Adipose tissue (tissue), 3 donors: ENCODE results near the gene CHCHD1. TPM values are rescaled to one million over a fixed set of nuclear protein-coding genes. Genes with fewer than 3 reads are reported as not detected.
"Not testable (repeated sequence)": the region's sequence is repeated elsewhere in the genome, so short reads cannot be mapped to it uniquely, and the experiment has no call there.

Experiments used
- H3K27ac ChIP-seq: one replicate; pipeline ENCODE4 v1.5.1; 2013; ENCODE audit warnings: low read depth, low read length
- WGBS, 3 donors: extraction: QIAGEN DNeasy Blood & Tissue Kit; methylation state at CpG; one replicate each; pipeline ENCODE4 v1.1.7; 2013; 5-methylcytosine and 5-hydroxymethylcytosine counted together
- polyA plus RNA-seq, 3 donors: library from polyadenylated mRNA; stranded (reverse); fragments of 200-250 nt; gene quantifications; one replicate each; pipeline ENCODE4 v1.2.3, GENCODE V29; 2013
- donor health status: healthy with polysubstance abuse.
- donor health status: Bipolar disorder and iron deficiency.
- donor health status: healthy.

CHCHD1 gene
- polyA plus RNA-seq, 3 donors, result 24.0 to 53.3 (median 47.1) TPM

- WGBS, 3 donors, result 34 to 83% (median 82%) methylated on average over 20 of the region's 20 CpGs
- no peak overlapping the region for H3K27ac ChIP-seq
These were observed 37.8 kb downstream of the CHCHD1 start for GRCh38 chr10:73819513-73820093.

- WGBS, 3 donors, result 73 to 88% (median 81%) methylated on average over 7 of the region's 7 CpGs
- no peak overlapping the region for H3K27ac ChIP-seq
These were observed 41.5 kb downstream of the CHCHD1 start for GRCh38 chr10:73823391-73823790.

GRCh38 chr10:73824146-73824725 lies 42.4 kb downstream of the CHCHD1 start:
- WGBS, 3 donors, result 94 to 97% (median 96%) methylated on average over 14 of the region's 14 CpGs
- no peak overlapping the region for H3K27ac ChIP-seq

GRCh38 chr10:73827346-73828089 lies 45.7 kb downstream of the CHCHD1 start:
- 92 to 96% (median 95%) methylated on average over 19 of the region's 19 CpGs for WGBS, 3 donors

GRCh38 chr10:73828161-73828560 lies 46.3 kb downstream of the CHCHD1 start:
- no peak overlapping the region for H3K27ac ChIP-seq
- WGBS, 3 donors, result 89 to 94% (median 92%) methylated on average over 6 of the region's 6 CpGs

More at GRCh38 chr10:73827346-73828089, 45.7 kb downstream of the CHCHD1 start:
- H3K27ac ChIP-seq, result no peak overlapping the region

- 90 to 94% (median 91%) methylated on average over 7 of the region's 7 CpGs for WGBS, 3 donors
- H3K27ac ChIP-seq, result not testable (repeated sequence)
These were observed 47.2 kb downstream of the CHCHD1 start for GRCh38 chr10:73829090-73829489.

Other genes starting within 250 kb of the CHCHD1 start
- gene USP54, start 190.7 kb upstream of the CHCHD1 start, polyA plus RNA-seq, result 10 to 100 TPM in 1 of 3 donors, 1 to 10 TPM in 2; 5.7 to 20.2 (median 7.6) TPM
- gene MYOZ1, start 140.6 kb upstream of the CHCHD1 start, polyA plus RNA-seq, result under 1 TPM; 0.34 to 0.49 (median 0.45) TPM
- under 1 TPM; 0.01 to 0.11 (median 0.07) TPM for gene SYNPO2L, start 126.0 kb upstream of the CHCHD1 start, polyA plus RNA-seq
- gene AGAP5, start 83.9 kb upstream of the CHCHD1 start, polyA plus RNA-seq, result 1 to 10 TPM; 2.2 to 4.3 (median 3.3) TPM
- gene SEC24C, start 37.7 kb upstream of the CHCHD1 start, polyA plus RNA-seq, result 10 to 100 TPM; 22.1 to 34.1 (median 32.9) TPM
- 10 to 100 TPM; 47.1 to 86.5 (median 65.1) TPM for gene ZSWIM8, start 3.6 kb downstream of the CHCHD1 start, polyA plus RNA-seq
- 10 to 100 TPM in 1 of 3 donors, 1 to 10 TPM in 2; 7.8 to 22.6 (median 8.3) TPM for gene NDST2, start 29.6 kb downstream of the CHCHD1 start, polyA plus RNA-seq
- 10 to 100 TPM in 2 of 3 donors, 1 to 10 TPM in 1; 6.2 to 13.5 (median 12.8) TPM for gene CAMK2G, start 92.5 kb downstream of the CHCHD1 start, polyA plus RNA-seq
- 100 to 1,000 TPM in 1 of 3 donors, 10 to 100 TPM in 1, 1 to 10 TPM in 1; 3.6 to 175 (median 29.8) TPM for gene PLAU, start 129.1 kb downstream of the CHCHD1 start, polyA plus RNA-seq
- 10 to 100 TPM; 12.9 to 64.5 (median 20.1) TPM for gene VCL, start 216.1 kb downstream of the CHCHD1 start, polyA plus RNA-seq